GM19468 (cell line): ENCODE data around the gene FGA.

ENCODE experiments used
- ATAC-seq: cut with Tn5 transposase; IDR thresholded peaks from one replicate; pipeline ENCODE4 v1.9.1; 2021; ENCODE audit warnings: mild to moderate bottlenecking, moderate library complexity, moderate number of reproducible peaks; ENCODE audit not compliant: unreplicated experiment; ENCODE audit errors: extremely low read depth

The FGA gene

GRCh38 chr4:154549894-154550790 lies 40.4 kb downstream of the FGA start, which contains the start of gene PLRG1:
Gene PLRG1, minus strand, starts transcription at chr4:154550400. Its CDS starts 92 bp downstream, at chr4:154550308.
- peak; percentile 99 for ATAC-seq

GRCh38 chr4:154545689-154546088 lies 44.9 kb downstream of the FGA start:
- no peak for ATAC-seq

- ATAC-seq, result no peak
Observed at GRCh38 chr4:154542271-154542879, 48.2 kb downstream of the FGA start.
